Body of pancreas (tissue), 4 donors: Measurements from ENCODE around the gene IL1RAPL1. TPM values are rescaled to one million over a fixed set of nuclear protein-coding genes. Genes with fewer than 3 reads are reported as not detected.

Experiments
- ATAC-seq: fragments of 150-250 bp; one replicate; pipeline ENCODE4 v1.9.1; 2016
- DNase-seq, 4 donors: peaks; one replicate each; pipeline ENCODE4 v3.0.0-alpha.2; 2019
- H3K27ac ChIP-seq, 4 donors: fragments of 200-600 bp; sonication (generic); 1 replicate in 3 of 4; 2 replicates in 1 of 4; pipeline versions ENCODE4 v1.5.1 to v1.6.1; 2016 to 2019; ENCODE audit warnings: mild to moderate bottlenecking in 1 of 4, mixed read lengths in 1 of 4, moderate library complexity in 1 of 4
- H3K27me3 ChIP-seq, 2 donors: fragments of 200-600 bp; sonication (generic); one replicate each; pipeline ENCODE4 v1.6.0; 2016; ENCODE audit warnings: mild to moderate bottlenecking in 1 of 2
- H3K36me3 ChIP-seq, 2 donors: fragments of 200-600 bp; sonication (generic); replicated peaks in 1 of 2; 2 replicates each; pipeline ENCODE4 v1.5.1; 2016; ENCODE audit warnings: low read depth in 2 of 2; ENCODE audit not compliant: insufficient read depth in 1 of 2
- H3K4me1 ChIP-seq: fragments of 200-600 bp; sonication (generic); one replicate; pipeline ENCODE4 v1.6.0; 2016
- H3K4me3 ChIP-seq, 2 donors: fragments of 200-600 bp; sonication (generic); 1 replicate in 1 of 2; 2 replicates in 1 of 2; pipeline ENCODE4 v1.5.1; 2016 to 2019
- H3K9me3 ChIP-seq, 3 donors: fragments of 200-600 bp; sonication (generic); 1 replicate in 2 of 3; 2 replicates in 1 of 3; pipeline ENCODE4 v1.5.1; 2016
- POLR2A ChIP-seq, 3 donors: fragments of 450-650 bp; IDR thresholded peaks; one replicate each; pipeline ENCODE4 v1.6.1; 2016; ENCODE audit warnings: antibody characterized with exemption in 3 of 3, mild to moderate bottlenecking in 2 of 3
- WGBS, 2 donors: methylation state at CpG; one replicate each; pipeline ENCODE4 v1.1.5; 2017; 5-methylcytosine and 5-hydroxymethylcytosine counted together
- intact Hi-C: fragments of 100-400 bp; cut with DNase I; formaldehyde crosslinking; loops from one replicate; pipeline ENCODE4 v1.15.1; 2023
- total RNA-seq, 2 donors: library from RNA; depleted of rRNA; stranded (reverse); fragments of >200 nt; gene quantifications; one replicate each; pipeline ENCODE4 v1.1.0, GENCODE V29; 2016
- TF ChIP-seq, protein P1 (sequence below), 7 experiments: fragments of 450-650 bp in 4 of 7; fragments of 200-600 bp in 3 of 7; sonication (generic) in 3 of 7; IDR thresholded peaks; one replicate each; pipeline ENCODE4 v1.5.1; 2016 to 2019; ENCODE audit warnings: antibody characterized with exemption in 7 of 7

IL1RAPL1 gene
- total RNA-seq, 2 donors from 2014 or later, result 0.26 TPM; not detected in 1

DNA sequence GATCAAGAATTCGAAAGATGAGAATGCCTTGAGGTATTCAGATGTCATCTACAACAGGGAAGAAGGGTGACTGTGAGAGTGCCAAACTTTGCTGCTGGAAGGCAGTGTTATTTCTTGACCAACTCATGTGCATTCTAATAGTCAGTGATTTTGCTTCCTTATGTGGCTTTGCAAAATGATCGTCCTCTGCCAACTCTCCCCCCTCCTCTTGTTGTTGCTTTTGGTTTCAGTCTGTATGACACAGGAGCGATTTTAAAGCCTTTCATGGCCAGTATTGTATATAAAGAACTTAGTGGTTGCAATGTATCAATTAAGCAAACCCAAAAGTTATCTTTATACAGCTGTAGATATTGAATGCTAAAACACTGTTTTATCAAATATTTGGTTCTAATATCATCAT is 379.1 kb downstream of the IL1RAPL1 start:
- no peak overlapping the region for H3K4me3 ChIP-seq
- no peak for ATAC-seq
- 37 to 46% methylated on average over 3 of the region's 3 CpGs for WGBS, 2 donors

DNA sequence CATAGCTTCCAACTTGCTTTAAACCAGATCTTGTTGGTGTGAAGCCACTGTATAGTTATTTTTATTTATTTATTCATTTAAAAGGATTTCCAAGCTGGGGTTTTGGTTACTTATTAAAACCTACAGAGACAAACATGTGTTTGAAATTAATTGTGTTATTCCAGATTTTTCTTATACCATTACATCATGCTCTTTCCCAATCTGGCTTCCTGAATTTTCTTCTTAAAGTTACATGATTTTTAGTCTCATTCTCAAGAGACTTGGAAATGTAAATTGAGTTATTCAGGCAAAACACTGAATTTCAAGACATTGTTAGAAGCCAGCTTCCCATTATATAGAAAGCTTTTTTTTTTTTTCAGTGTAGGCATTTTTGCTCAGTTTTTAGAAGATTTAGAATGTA is 381.9 kb downstream of the IL1RAPL1 start:
- Histone ChIP-seq H3K27ac (no peak overlapping the region), H3K9me3 (no peaks in the 10 kb centered on the region), H3K36me3 (no peaks in the 10 kb centered on the region), H3K4me3 (no peak overlapping the region), H3K27me3 (no peaks in the 10 kb centered on the region), H3K4me1 (no peaks in the 10 kb centered on the region)
- DNase-seq (no peak), ATAC-seq (no peak)
- TF ChIP-seq, protein P1, sequence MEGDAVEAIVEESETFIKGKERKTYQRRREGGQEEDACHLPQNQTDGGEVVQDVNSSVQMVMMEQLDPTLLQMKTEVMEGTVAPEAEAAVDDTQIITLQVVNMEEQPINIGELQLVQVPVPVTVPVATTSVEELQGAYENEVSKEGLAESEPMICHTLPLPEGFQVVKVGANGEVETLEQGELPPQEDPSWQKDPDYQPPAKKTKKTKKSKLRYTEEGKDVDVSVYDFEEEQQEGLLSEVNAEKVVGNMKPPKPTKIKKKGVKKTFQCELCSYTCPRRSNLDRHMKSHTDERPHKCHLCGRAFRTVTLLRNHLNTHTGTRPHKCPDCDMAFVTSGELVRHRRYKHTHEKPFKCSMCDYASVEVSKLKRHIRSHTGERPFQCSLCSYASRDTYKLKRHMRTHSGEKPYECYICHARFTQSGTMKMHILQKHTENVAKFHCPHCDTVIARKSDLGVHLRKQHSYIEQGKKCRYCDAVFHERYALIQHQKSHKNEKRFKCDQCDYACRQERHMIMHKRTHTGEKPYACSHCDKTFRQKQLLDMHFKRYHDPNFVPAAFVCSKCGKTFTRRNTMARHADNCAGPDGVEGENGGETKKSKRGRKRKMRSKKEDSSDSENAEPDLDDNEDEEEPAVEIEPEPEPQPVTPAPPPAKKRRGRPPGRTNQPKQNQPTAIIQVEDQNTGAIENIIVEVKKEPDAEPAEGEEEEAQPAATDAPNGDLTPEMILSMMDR (IDR thresholded peaks at IDR 0.05), result no peak
- TF ChIP-seq POLR2A (IDR thresholded peaks at IDR 0.05), result no peak
- intact Hi-C loops, result no loop called here

More for the DNA sequence above, 379.1 kb downstream of the IL1RAPL1 start:
- no peak for TF ChIP-seq POLR2A (IDR thresholded peaks at IDR 0.05)
- TF ChIP-seq, protein P1 (IDR thresholded peaks at IDR 0.05), result no peak
- Histone ChIP-seq H3K4me1 (no peaks in the 10 kb centered on the region), H3K36me3 (no peaks in the 10 kb centered on the region), H3K27ac (no peak overlapping the region), H3K27me3 (no peaks in the 10 kb centered on the region), H3K9me3 (no peaks in the 10 kb centered on the region)
- no peak for DNase-seq
- intact Hi-C loops, result no loop called here

DNA sequence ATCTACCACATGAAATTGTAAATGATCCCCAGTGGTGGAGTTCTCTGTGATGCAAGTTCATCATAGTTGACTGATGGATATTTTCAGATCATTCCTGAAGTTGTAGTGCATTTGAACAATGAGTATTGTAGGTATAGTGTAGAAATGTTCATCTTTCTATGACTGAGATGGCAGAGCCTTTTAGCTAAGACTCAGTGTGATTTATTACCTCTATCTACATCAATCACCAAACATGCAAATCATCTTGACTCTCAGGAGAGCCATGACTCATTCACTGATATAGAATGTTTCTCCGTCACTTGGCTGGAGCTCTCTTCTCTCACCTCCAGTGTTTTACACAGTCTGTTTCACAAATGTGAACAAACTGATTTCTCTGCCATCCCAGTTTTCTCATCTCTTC is 392.6 kb downstream of the IL1RAPL1 start:
- H3K27me3 ChIP-seq, result no peaks in the 10 kb centered on the region
- TF ChIP-seq POLR2A (IDR thresholded peaks at IDR 0.05), result no peak
- TF ChIP-seq, protein P1 (IDR thresholded peaks at IDR 0.05), result no peak
- H3K36me3 ChIP-seq, result no peaks in the 10 kb centered on the region
- H3K27ac ChIP-seq, result no peak overlapping the region
- no peaks in the 10 kb centered on the region for H3K4me1 ChIP-seq
- no peaks in the 10 kb centered on the region for H3K9me3 ChIP-seq
- intact Hi-C loops, result no loop called here
- DNase-seq (no peak), ATAC-seq (no peak)
- WGBS, 2 donors, result 65 to 88% methylated on average over 1 of the region's 1 CpG
- no peak overlapping the region for H3K4me3 ChIP-seq

DNA sequence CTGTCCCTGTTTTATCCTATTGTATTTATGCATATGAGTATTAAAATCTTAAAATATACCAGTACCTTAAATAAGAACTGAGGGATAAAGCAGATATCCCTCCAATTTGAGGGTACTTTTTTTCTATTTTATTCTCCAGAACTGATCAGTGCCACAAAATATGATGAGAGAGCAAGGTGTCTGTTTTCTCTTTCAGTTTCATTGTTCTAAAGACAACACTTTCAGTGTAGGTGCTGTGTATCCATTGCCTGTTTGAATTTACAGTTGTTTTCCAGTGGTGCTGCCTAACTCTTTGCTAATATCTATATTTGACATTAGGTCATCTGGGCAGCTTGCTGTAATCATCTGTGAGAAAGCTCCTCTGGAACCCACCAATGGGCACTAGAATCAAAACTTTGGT is 394.7 kb downstream of the IL1RAPL1 start:
- ATAC-seq (no peak), DNase-seq (no peak)
- Histone ChIP-seq H3K4me3 (no peak overlapping the region), H3K4me1 (no peaks in the 10 kb centered on the region), H3K9me3 (no peaks in the 10 kb centered on the region), H3K27ac (no peak overlapping the region), H3K27me3 (no peaks in the 10 kb centered on the region), H3K36me3 (no peaks in the 10 kb centered on the region)
- intact Hi-C loops, result no loop called here
- no peak for TF ChIP-seq POLR2A (IDR thresholded peaks at IDR 0.05)
- TF ChIP-seq, protein P1 (IDR thresholded peaks at IDR 0.05), result no peak

DNA sequence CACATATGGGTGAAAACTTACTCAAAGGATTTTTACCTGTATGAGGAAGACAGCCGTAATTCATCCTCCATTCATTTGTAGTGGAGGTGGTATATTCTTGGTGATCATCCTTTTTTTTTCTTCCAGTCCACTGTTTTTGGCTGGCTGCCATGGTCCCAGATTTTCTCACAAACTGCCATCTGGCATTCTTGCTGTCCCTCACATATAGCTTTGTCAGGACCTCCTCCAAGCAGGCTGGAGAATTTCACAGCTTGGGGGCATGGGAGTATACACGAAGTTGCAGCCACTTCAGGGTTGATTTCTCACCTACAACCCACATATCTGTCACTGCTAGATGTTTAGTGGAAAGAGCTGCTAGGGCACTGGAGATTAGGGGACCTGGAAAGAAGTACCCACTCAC is 401.0 kb downstream of the IL1RAPL1 start:
- no peaks in the 10 kb centered on the region for H3K4me1 ChIP-seq
- 33 to 71% methylated on average over 1 to 2 of the region's 2 CpGs for WGBS, 2 donors
- TF ChIP-seq, protein P1 (IDR thresholded peaks at IDR 0.05), result no peak
- no peak for TF ChIP-seq POLR2A (IDR thresholded peaks at IDR 0.05)
- no peak for ATAC-seq
- no peak overlapping the region for H3K4me3 ChIP-seq
- no peaks in the 10 kb centered on the region for H3K27me3 ChIP-seq
- no peaks in the 10 kb centered on the region for H3K36me3 ChIP-seq
- H3K27ac ChIP-seq, result no peak overlapping the region
- H3K9me3 ChIP-seq, result no peaks in the 10 kb centered on the region
- peak in 3 of 4 donors; percentile 11 to 32 (median 12) for DNase-seq
- intact Hi-C loops, result no loop called here
